Measurements from ENCODE around the gene SORCS1. TPM values are rescaled to one million over a fixed set of nuclear protein-coding genes. Genes with fewer than 3 reads are reported as not detected.

SORCS1 gene
- total and polyA plus RNA-seq, 9 donors: 0.05 to 2.4 (median 1.0) TPM

GRCh38 chr10:106555599-106555998, 608.9 kb downstream of the SORCS1 start:
- 71 to 80% (median 74%) methylated on average over 2 of the region's 2 CpGs for WGBS, 3 donors
- intact Hi-C loops (cut with DNase I): no loop called here

GRCh38 chr10:106551501-106552062, 612.9 kb downstream of the SORCS1 start:
- no peak for DNase-seq
- intact Hi-C loops (cut with DNase I): no loop called here
- 83 to 90% (median 87%) methylated on average over 4 of the region's 4 CpGs for WGBS, 3 donors
- no peaks in the 10 kb centered on the region for H3K27me3 ChIP-seq
- no peak overlapping the region for H3K27ac ChIP-seq
- no peaks in the 10 kb centered on the region for H3K9me3 ChIP-seq
- H3K4me3 ChIP-seq: no peak overlapping the region
- TF ChIP-seq POLR2A (IDR thresholded peaks at IDR 0.05): no peak
- TF ChIP-seq EP300 (IDR thresholded peaks at IDR 0.05): no peak
- no peak for TF ChIP-seq CTCF (IDR thresholded peaks at IDR 0.05)
- H3K4me1 ChIP-seq (ENCODE audit: insufficient read depth): no peaks in the 10 kb centered on the region
- H3K36me3 ChIP-seq: no peaks in the 10 kb centered on the region

More at GRCh38 chr10:106555599-106555998, 608.9 kb downstream of the SORCS1 start:
- no peak overlapping the region for H3K27ac ChIP-seq
- DNase-seq: no peak
- no peaks in the 10 kb centered on the region for H3K9me3 ChIP-seq
- no peak overlapping the region for H3K4me3 ChIP-seq
- no peaks in the 10 kb centered on the region for H3K27me3 ChIP-seq
- no peaks in the 10 kb centered on the region for H3K4me1 ChIP-seq (ENCODE audit: insufficient read depth)
- no peaks in the 10 kb centered on the region for H3K36me3 ChIP-seq
- TF ChIP-seq POLR2A (IDR thresholded peaks at IDR 0.05) (no peak), CTCF (IDR thresholded peaks at IDR 0.05) (no peak), EP300 (IDR thresholded peaks at IDR 0.05) (no peak)

GRCh38 chr10:106548832-106549231, 615.7 kb downstream of the SORCS1 start:
- Histone ChIP-seq H3K27ac (no peak overlapping the region), H3K36me3 (no peaks in the 10 kb centered on the region), H3K4me1 (ENCODE audit: insufficient read depth) (no peaks in the 10 kb centered on the region), H3K4me3 (no peak overlapping the region), H3K9me3 (no peaks in the 10 kb centered on the region), H3K27me3 (no peaks in the 10 kb centered on the region)
- intact Hi-C loops (cut with DNase I): no loop called here
- WGBS, 3 donors: 83 to 92% (median 85%) methylated on average over 6 of the region's 6 CpGs
- DNase-seq: no peak
- no peak for TF ChIP-seq POLR2A (IDR thresholded peaks at IDR 0.05)
- TF ChIP-seq EP300 (IDR thresholded peaks at IDR 0.05): no peak
- no peak for TF ChIP-seq CTCF (IDR thresholded peaks at IDR 0.05)

GRCh38 chr10:106547047-106547635, 617.4 kb downstream of the SORCS1 start:
- H3K4me3 ChIP-seq: no peak overlapping the region
- no peaks in the 10 kb centered on the region for H3K36me3 ChIP-seq
- TF ChIP-seq CTCF (IDR thresholded peaks at IDR 0.05): no peak
- TF ChIP-seq POLR2A (IDR thresholded peaks at IDR 0.05): no peak
- TF ChIP-seq EP300 (IDR thresholded peaks at IDR 0.05): no peak
- H3K4me1 ChIP-seq (ENCODE audit: insufficient read depth): no peaks in the 10 kb centered on the region
- no peak overlapping the region for H3K27ac ChIP-seq
- no peaks in the 10 kb centered on the region for H3K27me3 ChIP-seq
- intact Hi-C loops (cut with DNase I): no loop called here
- H3K9me3 ChIP-seq: no peaks in the 10 kb centered on the region
- 89 to 96% (median 91%) methylated on average over 7 of the region's 7 CpGs for WGBS, 3 donors
- no peak for DNase-seq

All from ovary (tissue), 9 donors.